Measurements from ENCODE around the gene TIPARP.

- TF ChIP-seq CTCF (conservative IDR thresholded peaks at IDR 0.05; ENCODE audit: low read depth in 2 of 2) (no peak), REST (IDR thresholded peaks at IDR 0.05; ENCODE audit: unreplicated experiment) (no peak), EZH2 (IDR thresholded peaks at IDR 0.05; ENCODE audit: low read depth, unreplicated experiment) (no peak), POLR2AphosphoS5 (IDR thresholded peaks at IDR 0.05; ENCODE audit: low read depth) (no peak), ZNF462 (CRISPR knock-in tag; IDR thresholded peaks at IDR 0.05) (no peak)
Observed at GRCh38 chr3:156664011-156664830, 10.2 kb upstream of the TIPARP start.

Measured in GM23338 (cell line).